ENCODE results near the gene MRPS14. TPM values are rescaled to one million over a fixed set of nuclear protein-coding genes. Genes with fewer than 3 reads are reported as not detected.

Gene MRPS14
- 18.9 and 23.0 TPM in 2 replicates for total RNA-seq

DNA sequence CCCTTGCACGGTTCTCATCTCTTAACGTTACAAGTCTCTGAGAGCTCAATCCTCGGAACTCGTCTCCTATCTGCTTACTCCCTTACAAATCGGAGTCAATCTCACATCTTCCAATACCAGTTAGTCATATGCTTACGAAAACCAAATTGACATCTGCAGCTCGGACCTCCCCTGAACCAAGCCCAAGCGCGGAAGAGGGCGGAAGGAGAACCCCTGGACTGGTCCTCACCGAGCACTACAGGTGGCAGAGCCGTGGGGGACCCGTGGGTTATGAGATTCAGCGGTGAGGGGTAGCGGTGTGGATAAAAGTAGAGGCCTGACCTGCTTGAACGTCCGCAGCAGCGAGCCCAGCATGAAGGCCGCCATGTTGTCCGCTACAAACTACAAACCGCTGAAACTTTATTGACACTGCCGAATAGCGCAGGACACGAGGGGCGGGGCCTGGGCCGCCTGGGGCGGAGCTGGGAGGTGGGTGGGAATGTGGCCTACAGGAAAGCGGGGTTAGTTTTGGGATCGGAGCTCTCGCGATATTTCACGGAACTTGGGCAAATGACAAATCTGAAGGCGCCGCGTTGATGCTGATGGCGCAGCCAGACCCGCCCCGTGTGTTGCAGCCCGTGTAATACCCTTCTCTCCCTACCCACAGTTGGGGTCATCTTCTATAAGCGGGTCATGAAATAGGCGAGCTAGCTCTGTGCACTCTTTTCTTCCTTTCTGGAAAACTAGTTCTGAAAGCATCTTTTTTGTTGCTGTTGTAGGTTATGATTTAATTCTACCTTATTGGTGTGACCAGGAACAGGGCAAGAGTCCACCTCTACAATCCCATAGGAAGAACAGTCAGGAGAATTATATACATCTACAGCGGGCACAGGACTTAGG lies at the start of gene MRPS14:
Gene MRPS14 (minus strand): TSS at position 383 of the 879 bp plus-strand sequence. CDS start 17 bp downstream, at position 366.

DNA sequence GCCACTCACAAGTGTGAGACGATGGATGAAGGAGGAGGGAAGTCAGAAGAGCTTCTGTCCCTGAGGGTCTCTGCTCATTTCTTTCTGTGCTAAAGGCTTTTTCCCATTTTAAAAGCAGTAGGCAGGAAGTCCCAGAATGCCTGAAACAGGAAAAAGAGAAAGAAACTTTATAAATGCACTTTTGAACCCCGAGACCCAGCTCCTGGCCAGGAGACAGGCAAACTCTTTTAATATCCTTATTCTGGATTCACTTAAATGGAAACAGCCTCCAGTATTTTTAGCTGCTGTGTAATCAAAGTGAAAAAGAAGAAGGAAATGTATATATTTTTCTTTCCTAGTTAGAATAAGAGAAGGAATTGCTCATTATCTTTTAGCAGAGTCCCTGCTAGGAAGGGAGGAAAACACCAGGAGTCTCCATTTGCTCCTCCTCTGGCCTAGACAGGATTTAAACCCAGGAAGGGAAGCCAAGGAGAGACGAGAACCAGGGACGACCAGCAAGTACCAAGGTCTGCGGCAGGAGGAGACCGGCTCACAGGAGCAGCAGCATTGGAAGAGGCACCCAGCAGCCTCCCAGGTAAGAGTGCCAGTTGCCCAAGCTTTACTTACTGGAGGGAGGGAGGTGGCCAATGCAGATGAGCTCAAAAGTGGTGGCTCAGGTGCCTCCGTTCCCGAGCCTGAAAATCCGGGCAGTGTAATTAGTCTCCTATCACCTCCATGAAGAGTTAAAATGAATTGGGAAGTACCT lies 44.3 kb upstream of the MRPS14 start, which contains the start of gene TNN:
Gene TNN (plus strand): TSS at position 472 of the 745 bp plus-strand sequence. CDS start 9,586 bp downstream, outside the sequence.

DNA sequence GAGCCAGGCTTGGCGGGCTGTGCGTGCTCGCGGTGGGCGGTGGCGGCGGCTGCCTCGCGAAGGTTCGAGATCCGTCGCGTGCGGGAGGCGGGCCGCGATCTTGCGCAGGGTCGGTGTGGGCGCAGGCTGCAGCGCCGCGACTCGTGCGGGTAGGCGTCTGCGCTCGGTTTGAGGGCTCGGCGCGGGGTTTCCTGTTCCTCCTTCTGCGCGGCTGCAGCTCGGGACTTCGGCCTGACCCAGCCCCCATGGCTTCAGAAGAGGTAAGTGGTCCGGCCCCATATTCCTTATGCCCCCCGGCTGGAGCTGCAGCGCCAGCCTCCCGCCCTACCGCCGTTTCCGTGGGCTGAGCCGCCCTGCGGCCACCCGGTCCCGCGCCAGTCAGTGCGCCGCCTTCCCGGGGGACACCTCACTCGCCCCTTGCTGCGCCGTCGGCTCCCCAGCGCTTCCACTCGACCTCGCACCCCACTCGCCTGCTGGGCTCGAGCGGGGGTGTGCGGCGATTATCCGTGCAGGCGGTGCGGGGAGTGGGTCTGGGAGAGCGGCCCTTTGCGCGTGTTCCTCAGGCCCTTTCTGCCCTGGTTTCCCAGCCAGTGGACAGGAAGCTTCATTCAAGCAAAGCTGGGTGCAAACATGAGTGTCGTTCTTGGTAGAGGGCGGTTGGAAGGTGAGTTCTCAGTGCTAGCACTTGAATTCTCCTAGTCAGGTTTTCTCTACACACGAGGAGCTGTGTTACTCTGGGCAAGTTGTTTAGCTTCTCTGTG lies 23.1 kb downstream of the MRPS14 start, which contains the start of gene CACYBP:
Gene CACYBP (plus strand): TSS at position 12 of the 761 bp plus-strand sequence. CDS start 234 bp downstream, at position 246.

Small RNA genes lying within 50 kb of the gene (small RNA-seq; reads per million reads assigned to genes)
- not detected for gene RF00019
- not detected for gene RNU6-307P

Other genes starting within 250 kb of the MRPS14 start
- gene CACYBP, start 23.5 kb downstream of the MRPS14 start, total RNA-seq, result 43.1 and 63.9 TPM in 2 replicates
- under 0.01 TPM in 1 of 2 replicates, not detected in the other for gene TNN, start 44.4 kb upstream of the MRPS14 start, total RNA-seq
- 0.49 and 0.81 TPM in 2 replicates for gene KIAA0040, start 169.4 kb upstream of the MRPS14 start, total RNA-seq